K562 (cell line): ENCODE results near the gene LCLAT1.

Experiments used
- EZH2 ChIP-seq: IDR thresholded peaks from 2 replicates; pipeline ENCODE4 v1.6.1; 2012; ENCODE audit warnings: low read depth, mild to moderate bottlenecking, inconsistent platforms, low read length, borderline replicate concordance
- POLR2A ChIP-seq: fragments of 450-650 bp; conservative IDR thresholded peaks from 2 replicates; pipeline ENCODE4 v1.6.1; 2016
- ZSCAN29 ChIP-seq: fragments of 450-650 bp; IDR thresholded peaks from 2 replicates; pipeline ENCODE4 v1.6.1; 2017

DNA sequence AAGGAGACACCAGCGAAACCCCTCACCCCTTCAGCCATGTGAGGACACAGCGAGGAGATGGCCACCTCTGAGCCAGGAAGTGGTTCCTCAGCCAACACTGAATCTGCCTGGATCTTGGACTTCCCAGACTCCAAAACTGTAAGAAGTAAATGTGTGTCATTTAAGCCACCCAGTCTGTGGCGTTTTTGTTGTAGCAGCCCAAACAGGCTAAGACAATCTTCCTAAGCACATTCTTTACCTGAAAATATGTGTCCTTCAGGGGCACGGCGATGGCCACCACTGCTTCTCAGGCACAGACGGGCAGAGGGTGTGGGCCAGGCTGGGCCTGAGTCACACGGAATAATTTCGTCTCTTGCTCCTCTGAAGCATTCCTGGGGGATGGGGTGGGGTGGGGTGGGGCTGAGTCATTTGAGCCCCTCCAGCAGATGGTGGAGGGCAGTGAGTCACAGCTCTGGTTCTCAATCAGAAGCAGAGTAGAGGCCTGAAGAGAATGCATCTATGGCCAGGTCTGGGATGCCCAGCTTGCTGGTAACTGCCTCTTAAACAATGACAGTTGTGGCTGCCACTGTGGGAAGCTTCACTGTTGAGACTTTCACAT, 217.8 kb downstream of the LCLAT1 start:
- TF ChIP-seq POLR2A = no peak
- no peak for TF ChIP-seq EZH2
- TF ChIP-seq ZSCAN29 = no peak
